Retina (tissue), 1 donor: ENCODE data around the gene EPHB4.

Source experiments
- DNase-seq: peaks from one replicate; pipeline ENCODE4 v3.0.0-alpha.2; 2016

The EPHB4 gene

DNA sequence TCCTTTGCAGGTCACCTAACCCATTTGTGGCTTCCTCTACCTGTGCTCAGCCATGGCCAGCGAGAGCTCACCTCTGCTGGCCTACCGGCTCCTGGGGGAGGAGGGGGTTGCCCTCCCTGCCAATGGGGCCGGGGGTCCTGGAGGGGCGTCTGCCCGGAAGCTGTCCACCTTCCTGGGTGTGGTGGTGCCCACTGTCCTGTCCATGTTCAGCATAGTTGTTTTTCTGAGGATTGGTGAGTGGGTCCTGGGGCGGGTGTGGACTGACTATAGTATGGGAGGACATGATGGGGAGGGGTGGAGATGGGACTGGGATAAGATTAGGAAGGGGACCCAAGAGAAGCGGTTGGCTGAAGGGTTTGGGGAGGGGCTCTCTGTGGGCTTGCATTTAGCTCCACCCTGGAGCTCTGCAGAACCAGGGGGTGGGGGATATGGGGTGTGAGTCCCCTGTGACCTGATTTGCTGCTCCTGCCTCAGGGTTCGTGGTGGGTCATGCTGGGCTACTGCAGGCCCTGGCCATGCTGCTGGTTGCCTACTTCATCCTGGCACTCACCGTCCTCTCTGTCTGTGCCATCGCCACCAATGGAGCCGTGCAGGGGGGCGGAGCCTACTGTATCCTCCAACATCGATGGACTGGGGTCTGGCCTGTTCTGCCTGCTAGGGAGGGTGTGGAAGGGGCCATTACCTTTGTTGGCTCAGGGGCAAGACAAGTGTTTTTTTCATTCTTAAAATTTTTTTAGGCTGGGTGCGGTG lies 27.0 kb upstream of the EPHB4 start:
- no peak for DNase-seq

DNA sequence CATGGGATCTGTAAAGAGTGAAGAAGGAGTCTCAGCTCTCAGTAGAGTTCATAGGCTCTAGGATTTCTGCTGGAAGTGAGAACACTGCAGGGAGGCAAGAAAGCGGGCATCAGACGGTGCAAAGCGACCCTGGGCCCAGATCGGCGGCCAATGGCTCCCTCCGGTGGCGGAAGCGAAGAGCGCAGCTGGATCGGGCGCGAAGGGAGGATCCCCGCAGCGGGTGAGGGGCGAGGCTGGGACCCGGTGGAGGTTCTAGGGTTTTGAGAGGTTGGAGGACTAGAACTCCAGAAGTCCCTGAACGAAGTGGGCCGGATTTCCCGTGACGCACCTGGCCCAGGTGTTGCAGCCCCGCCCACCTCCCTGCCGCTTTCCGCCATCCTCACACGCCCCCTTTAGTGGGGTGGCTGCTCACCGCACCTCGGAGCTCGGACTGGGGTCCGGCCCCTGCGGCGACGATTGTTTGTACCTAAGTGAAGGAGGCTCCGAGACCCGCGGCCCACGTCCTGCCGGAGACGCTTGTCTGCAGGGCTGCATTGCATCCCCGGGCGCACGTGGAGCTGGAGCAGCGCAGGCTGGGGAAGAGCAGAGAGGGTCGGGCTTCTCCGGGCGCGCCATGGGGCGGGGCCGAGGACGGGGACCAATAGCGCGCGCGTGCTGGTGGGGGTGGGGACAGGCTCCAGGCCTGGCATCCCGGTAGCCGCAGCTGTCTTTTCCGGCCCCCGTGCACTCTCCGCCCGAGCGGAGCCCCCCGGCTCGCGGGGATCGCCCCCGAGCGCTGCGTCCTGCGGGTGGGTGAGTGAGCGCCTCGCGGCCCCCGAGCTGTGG lies 24.9 kb upstream of the EPHB4 start, which contains the start of gene SLC12A9:
Gene SLC12A9, plus strand, starts transcription at position 666 of the 825 bp plus-strand sequence. CDS start 1,485 bp downstream, outside the sequence.
- peak; percentile 94 for DNase-seq

DNA sequence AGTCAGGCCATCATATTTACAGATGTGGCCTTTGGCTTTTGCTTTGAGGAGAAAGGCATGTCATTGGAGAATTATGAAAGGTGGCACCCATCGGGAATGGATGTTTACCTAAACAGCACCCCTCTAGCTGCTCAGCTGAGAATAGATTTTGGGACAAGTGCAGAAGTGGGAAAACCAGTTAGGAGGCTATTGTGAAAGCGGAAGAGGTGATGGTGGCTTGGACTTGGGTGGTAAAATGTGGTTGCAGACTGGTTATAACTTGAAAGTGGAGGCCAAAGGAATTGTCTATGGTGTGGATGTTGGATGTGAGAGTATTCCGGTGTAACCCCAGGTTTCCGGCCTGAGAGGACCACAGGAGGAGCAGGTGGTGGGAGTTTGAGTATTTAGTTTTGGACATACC lies 20.0 kb upstream of the EPHB4 start:
- no peak for DNase-seq

DNA sequence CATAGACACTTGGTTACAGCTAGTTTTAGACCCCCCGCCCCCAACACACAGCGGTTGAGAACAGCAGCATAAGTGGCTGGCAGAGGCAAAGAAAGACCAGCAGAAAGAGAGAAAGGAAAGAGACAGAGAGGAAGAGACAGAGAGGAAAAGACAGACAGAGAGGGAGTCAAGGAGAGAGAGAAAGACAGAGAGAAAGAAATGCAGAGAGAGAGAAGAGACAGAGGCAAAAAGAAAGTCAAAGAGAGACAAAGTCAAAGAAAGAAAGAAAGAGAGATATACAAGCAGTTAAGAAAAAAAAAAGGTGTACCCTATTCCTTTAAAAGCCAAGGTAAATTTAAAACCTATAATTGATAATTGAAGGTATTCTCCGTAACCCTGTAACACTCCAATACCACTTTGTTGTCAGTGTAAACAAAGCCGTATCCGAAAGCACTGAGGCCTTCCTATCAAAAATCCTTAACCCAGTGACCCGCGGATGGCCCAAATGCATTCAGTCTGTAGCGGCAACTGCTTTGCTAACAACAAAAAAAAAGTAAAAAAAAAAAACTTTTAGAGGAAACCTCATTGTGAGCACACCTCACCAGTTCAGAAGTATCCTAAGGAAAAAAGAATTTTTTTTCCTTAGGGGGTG lies 13.3 kb upstream of the EPHB4 start:
- peak; percentile 10 for DNase-seq

DNA sequence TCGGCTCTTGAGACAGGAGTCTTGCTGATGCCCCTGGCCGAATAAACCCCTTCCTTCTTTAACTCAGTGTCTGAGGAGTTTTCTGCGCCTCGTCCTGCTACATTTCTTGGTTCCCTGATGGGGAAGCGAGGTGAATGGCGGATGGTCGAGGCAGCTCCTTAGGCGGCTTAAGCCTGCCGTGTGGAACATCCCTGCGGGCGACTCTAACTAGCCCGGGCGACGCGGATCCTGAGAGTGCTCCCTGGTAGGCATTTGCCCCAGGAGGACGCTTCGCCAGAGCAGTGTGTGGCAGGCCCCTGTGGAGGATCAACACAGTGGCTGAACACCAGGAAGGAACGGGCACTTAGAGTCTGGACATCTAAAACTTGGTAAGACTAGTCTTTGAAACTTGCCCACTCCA lies 12.0 kb upstream of the EPHB4 start:
- no peak for DNase-seq

DNA sequence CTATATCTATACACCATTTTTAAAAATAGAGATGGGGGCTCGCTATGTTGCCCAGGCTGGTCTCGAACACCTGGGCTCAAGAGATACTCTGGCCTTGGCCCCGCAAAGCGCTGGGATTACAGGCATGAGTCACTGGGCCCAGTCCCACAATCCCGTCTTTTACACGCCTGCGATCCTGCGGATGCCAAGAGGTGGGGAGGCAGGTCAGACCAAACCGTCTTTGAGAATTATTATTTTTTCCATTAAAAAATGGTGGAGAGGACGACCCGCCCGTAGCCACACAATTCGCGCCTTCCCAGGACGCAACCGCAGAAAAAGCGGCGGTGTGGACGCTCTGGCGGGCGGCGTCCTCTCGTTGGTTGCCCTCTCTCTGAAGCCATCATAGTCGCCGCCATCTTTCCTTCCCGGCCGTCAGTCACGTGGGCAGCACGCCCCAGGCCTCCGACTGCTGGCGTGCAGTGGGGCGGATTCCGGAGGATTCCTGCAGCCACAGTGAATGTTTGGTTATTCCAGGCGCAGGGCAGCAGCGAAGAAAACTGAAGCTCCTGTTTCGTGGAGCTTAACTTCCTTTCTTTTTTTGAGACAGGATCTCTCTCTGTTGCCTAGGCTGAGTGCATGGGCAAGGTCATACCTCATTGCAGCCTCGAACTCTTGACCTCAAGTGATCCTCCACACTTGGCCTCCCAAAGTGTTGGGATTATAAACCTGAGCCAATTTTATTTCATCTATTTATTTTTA lies 9.9 kb upstream of the EPHB4 start:
- peak; percentile 98 for DNase-seq

DNA sequence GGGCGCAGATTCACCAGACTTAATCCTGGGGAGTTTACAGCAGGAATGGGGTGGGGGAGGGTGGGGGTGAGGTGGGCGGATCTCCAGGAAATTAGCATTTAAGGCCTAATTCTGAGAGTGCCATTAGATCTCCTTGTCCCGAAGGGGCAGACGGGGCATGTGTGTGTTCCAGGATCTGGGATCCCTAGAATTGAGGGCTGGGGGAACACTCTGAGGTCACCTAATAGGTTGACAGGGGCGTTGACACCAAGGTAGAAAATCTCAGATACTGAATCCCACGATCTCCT lies 9.4 kb upstream of the EPHB4 start:
- DNase-seq: no peak

DNA sequence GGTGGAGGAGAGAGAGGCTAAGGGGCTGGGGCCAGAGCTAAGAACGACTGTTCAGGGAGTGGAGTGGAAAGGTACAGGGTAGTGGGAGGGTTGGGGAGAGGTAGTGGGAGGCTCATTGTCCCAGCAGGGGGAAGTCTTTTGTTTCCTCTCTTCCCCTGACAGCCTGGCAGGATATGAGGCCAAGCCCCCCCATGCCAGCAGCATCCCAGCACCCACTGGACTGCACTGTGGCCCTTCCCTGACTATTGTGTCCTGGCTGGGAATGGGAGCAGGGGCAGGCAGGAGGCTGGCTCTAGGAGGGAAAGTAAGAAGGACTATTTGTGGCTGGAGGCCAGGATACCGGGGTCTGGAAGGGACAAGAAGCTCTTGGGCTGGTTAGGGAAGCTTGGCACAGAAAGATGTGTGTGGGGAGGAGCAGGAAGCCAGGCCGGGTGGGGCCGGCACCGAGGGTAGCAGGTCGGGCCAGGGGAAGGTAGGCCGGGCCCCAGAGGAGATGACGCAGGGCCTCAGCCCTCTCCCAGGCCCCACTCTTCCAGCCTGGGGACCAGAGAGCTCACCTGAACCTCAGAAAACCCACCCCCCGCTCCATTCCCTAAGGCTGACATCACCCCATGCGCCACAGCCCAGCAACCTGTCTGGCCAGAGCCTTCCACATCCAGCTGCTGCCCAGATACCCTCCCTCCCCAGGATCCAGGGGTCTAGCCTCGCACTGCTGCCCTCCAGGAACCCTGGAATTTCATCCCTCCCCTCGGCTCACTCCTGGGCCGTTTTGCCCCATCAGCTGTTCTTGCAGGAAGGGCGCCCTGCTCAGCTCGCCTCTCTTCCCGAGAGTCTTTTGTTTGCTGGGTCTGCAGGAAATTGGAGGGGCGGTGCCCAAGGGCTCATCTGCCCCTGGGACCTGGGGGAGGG lies 8.8 kb upstream of the EPHB4 start:
- DNase-seq: peak; percentile 51

DNA sequence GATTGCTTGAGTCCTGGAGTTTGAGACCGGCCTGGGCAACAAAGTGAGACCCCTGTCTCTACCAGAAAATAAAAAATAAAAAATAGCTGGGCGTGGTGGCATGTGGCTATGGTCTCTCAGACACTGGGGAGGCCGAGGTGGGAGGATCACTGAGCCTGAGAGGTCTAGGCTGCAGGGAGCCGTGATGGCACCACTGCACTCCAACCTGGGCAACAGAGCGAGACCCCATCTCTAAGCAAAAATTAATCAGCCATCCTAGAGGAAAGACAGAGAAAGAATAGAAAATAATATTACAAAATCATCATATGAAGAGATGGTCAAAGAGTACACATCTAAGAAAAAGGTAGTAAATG lies 4.9 kb upstream of the EPHB4 start:
- DNase-seq: no peak

DNA sequence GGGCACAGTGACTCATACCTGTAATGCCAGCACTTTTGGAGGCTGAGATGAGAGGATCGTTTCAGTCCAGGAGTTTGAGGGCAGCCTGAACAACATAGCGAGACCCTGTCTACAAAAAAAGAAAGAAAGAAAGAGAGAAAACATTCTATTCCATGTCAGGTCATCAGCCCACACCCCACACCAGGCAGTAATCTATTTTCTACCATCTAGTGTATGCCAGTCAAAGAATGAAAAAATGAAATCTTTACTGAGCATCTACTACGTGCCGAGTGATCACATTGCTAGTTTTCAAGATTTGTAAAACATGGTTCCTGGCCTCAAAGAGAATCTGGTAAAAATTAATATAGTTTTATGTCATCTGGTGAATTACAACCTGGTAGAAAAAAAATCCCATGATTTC lies 3.1 kb upstream of the EPHB4 start:
- DNase-seq: no peak

DNA sequence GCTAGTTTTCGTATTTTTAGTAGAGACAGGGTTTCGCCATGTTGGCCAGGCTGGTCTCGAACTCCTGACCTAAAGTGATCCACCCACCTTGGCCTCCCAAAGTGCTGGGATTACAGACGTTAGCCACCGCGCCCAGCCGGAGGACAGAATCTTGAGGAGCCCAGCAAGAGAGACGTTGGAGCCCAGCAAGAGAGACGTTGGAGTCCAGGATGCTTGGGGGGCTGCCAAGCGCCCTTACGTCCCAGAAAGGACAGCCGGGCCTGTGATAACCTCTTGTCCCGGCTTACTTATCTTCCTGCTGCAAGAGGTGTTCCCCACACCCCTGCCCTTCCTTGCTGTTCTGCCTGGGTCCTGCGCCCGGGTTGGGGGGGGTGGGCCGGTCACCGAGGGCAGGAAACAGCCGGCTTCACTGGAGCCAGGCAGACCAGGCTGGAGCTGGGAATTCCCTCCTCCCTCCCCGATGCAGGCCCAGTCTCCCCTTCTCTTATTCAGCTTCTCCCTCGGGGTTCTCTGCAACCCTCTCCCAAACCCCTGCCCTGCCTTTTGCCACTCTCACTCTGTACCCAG lies 1.9 kb upstream of the EPHB4 start:
- DNase-seq: no peak

DNA sequence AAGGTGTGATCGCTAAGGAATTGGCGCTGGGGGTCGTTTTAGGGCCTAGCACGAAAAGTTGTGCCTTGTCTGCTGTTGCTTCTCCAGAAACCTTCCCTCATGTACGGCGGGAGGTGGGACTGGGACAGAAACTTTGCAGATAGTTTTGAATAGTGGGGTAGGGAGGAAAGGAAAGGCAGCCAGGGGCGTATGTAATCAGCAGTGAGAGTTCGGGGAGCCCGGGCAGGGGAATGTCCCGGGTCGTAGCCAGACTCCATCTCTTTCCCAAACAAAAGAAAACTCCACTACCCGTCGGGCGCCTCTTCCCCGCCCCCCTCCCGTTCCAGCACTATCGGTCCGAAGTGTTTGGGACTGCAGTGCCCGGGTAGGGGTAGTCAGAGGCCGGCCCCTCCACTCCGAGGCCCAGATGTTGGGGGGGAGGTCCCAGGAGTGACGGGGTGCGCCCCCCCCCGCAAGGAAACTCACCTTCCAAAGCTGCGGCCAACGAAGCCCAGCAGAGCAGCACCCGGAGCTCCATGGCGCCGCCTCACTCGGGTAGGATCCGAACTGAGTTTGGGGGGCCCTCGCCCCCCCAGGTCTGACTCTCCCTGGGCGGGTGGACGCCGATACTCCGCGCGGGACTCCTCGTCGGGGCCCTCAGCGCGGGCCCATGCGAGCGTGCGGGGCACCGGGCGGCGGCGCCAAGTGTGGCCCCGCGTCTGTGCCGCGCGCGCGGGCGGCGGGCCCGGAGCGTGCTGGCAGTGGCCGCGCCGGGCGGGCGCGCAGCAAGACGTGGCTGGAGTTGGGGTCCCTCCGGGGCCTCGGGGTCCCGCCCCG lies 601 bp downstream of the EPHB4 start:
- peak; percentile 67 for DNase-seq

DNA sequence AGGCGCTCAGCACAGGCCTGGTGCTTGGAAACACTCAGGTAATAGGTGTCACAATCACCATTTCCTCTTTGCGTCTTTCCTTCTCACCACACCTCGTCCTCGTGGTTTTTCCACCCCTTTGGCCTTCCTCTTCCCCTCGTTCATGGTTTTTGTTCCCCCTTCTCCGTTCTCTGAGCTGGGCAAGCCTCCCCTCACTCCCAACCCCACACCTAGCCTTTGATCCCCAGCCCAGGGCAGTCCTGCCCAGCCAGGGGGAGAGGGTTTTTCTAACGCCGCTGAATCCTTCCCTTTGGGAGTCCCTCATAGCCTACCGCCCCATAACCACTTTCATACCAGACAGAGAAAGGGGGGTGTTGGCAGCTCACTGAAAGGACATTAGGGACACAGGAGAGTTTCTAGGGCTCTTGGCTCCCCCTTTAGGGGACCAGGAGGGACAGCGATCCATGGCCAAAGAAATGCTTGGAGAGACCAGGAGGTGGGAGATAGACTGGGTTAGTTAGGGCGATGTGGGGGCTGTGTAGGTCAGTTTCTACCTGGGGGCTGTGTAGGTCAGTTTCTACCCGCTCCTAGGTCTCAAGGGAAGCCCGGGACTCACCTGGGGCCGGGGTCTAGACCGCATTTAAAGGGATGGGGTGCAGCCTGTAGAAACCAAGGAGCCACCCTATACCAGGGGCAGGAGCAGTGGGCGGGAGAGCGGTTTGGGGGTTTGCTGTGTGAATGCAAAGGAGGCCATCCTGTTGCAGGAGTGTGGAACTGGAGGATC lies 1.4 kb downstream of the EPHB4 start:
- peak; percentile 54 for DNase-seq

DNA sequence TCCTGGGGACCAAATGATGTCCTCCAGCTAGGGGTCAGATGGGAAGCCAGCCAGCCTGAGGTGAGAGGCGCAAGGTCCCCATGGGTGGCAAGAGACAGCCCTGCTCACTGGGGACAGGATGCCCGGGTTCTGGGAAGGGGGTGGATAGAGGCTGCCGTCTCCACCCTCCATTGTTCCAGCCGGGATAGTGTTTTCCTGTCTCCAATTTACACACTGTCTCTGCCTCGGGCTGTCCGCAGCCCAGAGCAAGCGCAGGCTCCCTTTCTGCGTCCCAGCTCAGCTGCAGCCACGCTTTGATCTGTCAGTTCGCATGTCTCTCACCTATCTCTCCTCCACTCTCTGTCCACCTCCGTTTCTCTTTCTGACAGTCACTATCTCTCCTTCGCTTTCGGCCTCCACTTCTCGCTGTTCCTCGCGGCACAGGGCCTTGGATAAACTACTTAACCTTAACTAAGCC lies 2.1 kb downstream of the EPHB4 start:
- peak; percentile 52 for DNase-seq

DNA sequence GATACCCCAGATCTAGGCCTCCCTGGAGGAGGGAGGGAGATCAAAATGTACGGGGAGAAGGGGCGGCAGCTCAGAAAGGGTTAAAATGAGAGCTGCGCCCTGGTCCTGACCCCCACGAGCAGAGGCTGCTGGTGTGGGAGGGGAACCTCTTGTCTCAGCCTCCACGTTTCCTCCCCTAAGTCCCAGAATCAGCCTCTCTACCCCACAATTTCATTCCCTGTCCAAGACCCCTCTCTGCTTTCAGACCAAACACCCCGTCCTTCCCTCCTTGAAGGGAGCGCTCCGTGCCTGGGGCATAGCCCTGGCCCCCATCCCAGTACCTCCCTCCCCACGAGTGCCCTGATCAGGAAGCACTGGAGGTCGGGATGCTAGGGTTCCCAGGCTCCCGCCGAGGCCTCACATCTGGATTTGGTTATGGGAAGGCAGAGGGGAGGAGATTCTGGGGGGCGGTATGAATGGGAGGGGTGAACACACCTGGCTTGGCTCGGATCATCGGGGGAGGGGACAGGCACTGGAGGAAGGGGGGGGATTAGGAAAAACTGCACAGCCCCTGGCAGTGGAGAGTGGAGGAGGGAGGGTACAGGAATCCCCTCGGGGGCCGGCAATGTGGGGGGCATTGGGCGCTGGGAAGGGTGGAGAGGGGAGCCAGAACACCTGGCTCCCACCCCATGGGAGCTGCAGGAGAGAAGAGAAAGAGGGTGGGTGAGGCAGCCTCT lies 2.7 kb downstream of the EPHB4 start:
- no peak for DNase-seq

DNA sequence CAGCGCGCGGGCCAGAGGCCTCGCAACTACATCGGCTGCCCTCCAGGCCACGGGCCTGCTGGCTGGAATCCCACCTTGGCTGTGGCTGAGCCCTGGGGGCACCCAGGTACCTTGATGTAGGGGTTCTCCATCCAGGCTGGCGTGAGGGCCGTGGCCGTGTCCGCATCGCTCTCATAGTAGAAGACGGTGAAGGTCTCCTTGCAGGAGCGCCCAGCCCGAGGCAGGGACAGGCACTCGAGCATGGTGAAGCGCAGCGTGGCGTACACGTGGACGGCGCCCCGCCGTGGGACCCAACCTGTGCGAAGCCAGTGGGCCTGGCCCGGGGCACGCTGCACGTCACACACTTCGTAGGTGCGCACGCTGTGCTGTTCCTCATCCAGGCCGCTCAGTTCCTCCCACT lies 3.8 kb downstream of the EPHB4 start:
- DNase-seq: no peak

DNA sequence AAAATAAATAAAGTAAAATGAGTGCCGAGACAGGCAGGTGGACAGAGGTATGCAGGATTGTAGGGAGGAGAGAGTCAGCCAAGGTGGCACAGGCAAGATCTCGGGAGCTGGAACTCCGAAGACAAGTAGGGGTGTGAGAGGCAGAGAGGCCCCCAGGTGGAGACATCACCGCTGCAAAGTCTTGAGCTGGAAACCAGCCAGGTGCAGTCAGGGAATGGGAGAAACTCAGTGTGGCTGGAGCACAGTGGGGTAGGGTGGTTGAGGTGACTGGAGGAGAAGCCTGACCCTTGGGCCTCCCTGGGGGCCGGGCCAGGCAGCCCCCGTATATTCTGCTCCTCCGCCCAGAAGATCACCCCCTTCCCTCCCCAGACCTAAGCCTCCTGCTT lies 4.2 kb downstream of the EPHB4 start:
- no peak for DNase-seq

DNA sequence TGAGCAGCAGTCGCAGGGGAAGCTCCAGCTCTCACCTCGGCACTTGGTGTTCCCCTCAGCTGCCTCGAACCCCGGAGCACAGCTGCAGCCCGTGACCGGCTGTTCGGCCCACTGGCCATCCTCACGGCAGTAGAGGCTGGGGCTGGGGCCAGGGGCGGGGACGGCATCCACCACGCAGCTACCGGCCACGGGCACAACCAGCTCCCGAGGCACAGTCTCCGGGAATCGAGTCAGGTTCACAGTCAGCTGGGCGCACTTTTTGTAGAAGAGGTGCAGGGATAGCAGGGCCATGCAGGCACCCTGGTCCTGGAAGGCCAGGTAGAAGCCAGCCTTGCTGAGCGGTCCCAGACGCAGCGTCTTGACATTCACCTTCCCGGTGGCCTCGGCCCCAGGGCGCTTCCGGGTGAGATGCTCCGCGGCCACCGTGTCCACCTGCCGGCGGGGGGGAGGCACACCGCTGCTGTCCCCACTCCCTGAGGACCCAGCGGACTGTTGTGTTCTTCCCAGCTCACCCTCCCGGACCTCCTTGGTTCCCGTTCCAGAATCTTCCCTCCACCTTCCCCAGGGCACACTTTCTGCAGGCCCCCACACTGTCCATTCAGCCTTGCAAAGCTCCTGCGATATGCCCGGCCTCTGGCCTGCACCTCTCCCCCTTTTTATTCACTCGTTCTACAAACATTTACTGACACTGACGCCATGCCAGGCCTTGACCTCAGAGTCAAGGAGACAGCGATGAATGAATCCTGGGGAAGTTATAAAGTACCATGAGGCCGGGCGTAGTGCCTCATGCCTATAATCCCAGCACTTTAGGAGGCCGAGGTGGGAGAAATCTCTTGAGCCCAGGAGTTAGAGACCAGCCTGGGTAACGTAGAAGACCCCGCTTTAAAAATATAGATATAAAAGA lies 4.8 kb downstream of the EPHB4 start:
- no peak for DNase-seq
